Measurements from ENCODE around the gene NPR2.

The NPR2 gene

GRCh38 chr9:35766997-35767396, 24.4 kb upstream of the NPR2 start:
- no peak for DNase-seq

- no peak for DNase-seq
Measured at GRCh38 chr9:35767458-35767857, 23.9 kb upstream of the NPR2 start.

- DNase-seq, result no peak
Measured at GRCh38 chr9:35769763-35770162, 21.6 kb upstream of the NPR2 start.

GRCh38 chr9:35771075-35771433, 20.3 kb upstream of the NPR2 start:
- DNase-seq, result no peak

GRCh38 chr9:35771534-35771933, 19.9 kb upstream of the NPR2 start:
- DNase-seq, result no peak

- DNase-seq, result no peak
Measured at GRCh38 chr9:35771943-35772342, 19.4 kb upstream of the NPR2 start.

GRCh38 chr9:35774907-35775635, 16.3 kb upstream of the NPR2 start:
- DNase-seq, result no peak

- no peak for DNase-seq
Measured at GRCh38 chr9:35776018-35776417, 15.4 kb upstream of the NPR2 start.

- no peak for DNase-seq
Measured at GRCh38 chr9:35778496-35778895, 12.9 kb upstream of the NPR2 start.

GRCh38 chr9:35781066-35781465, 10.3 kb upstream of the NPR2 start:
- no peak for DNase-seq

GRCh38 chr9:35783418-35783817, 8.0 kb upstream of the NPR2 start:
- no peak for DNase-seq

- no peak for DNase-seq
Measured at GRCh38 chr9:35789541-35789940, 1.9 kb upstream of the NPR2 start.

GRCh38 chr9:35790025-35790384, 1.4 kb upstream of the NPR2 start:
- DNase-seq, result no peak

- DNase-seq, result peak; percentile 32
Measured at GRCh38 chr9:35790385-35791296, 750 bp upstream of the NPR2 start.

GRCh38 chr9:35792024-35792813, 828 bp downstream of the NPR2 start:
- no peak for DNase-seq

GRCh38 chr9:35792826-35793225, 1.4 kb downstream of the NPR2 start:
- DNase-seq, result no peak

GRCh38 chr9:35793461-35793860, 2.1 kb downstream of the NPR2 start:
- DNase-seq, result no peak

GRCh38 chr9:35795695-35796094, 4.3 kb downstream of the NPR2 start:
- no peak for DNase-seq

GRCh38 chr9:35797311-35798109, 6.1 kb downstream of the NPR2 start:
- no peak for DNase-seq

- no peak for DNase-seq
Measured at GRCh38 chr9:35798658-35799374, 7.4 kb downstream of the NPR2 start.

GRCh38 chr9:35800530-35800929, 9.1 kb downstream of the NPR2 start:
- DNase-seq, result no peak

Measured in effector CD8-positive, alpha-beta T cell (primary cell).